Neural cell (in vitro differentiated cells): Measurements from ENCODE around the gene KCNK6.

Source experiments
- CTCF ChIP-seq: fragments of 450-650 bp; IDR thresholded peaks from 2 replicates; pipeline ENCODE4 v1.5.1; 2014; ENCODE audit warnings: antibody characterized with exemption, mild to moderate bottlenecking, moderate library complexity; ENCODE audit not compliant: poor library complexity, severe bottlenecking
- EP300 ChIP-seq: fragments of 450-650 bp; conservative IDR thresholded peaks from 2 replicates; pipeline ENCODE4 v1.6.1; 2014; ENCODE audit warnings: antibody characterized with exemption, mild to moderate bottlenecking, moderate library complexity; ENCODE audit not compliant: poor library complexity, severe bottlenecking
- EZH2 ChIP-seq: fragments of 200-600, 300-800 bp; shearing (Covaris generic), sonication (generic); IDR thresholded peaks from 2 replicates; pipeline ENCODE4 v1.6.1; 2014; ENCODE audit warnings: antibody characterized with exemption, low read length, borderline replicate concordance, mild to moderate bottlenecking; ENCODE audit not compliant: insufficient read depth, poor library complexity, severe bottlenecking
- MXI1 ChIP-seq: fragments of 450-650 bp; conservative IDR thresholded peaks from 2 replicates; pipeline ENCODE4 v1.6.1; 2014; ENCODE audit warnings: antibody characterized with exemption, mild to moderate bottlenecking; ENCODE audit not compliant: poor library complexity, severe bottlenecking
- POLR2AphosphoS5 ChIP-seq: IDR thresholded peaks from 2 replicates; pipeline ENCODE4 v1.6.1; 2012
- RAD21 ChIP-seq: fragments of 450-650 bp; conservative IDR thresholded peaks from 2 replicates; pipeline ENCODE4 v1.6.1; 2014; ENCODE audit warnings: antibody characterized with exemption, mild to moderate bottlenecking, moderate library complexity
- TAF1 ChIP-seq: IDR thresholded peaks from 2 replicates; pipeline ENCODE4 v1.6.1; 2012; ENCODE audit warnings: low read depth
- TF ChIP-seq, protein P1 (sequence below): IDR thresholded peaks from 2 replicates; pipeline ENCODE4 v1.6.1; 2012; ENCODE audit warnings: borderline replicate concordance

GRCh38 chr19:38289955-38290354 lies 29.7 kb upstream of the KCNK6 start:
- TF ChIP-seq EZH2 (no peak), CTCF (no peak), RAD21 (no peak), EP300 (no peak), TAF1 (no peak), POLR2AphosphoS5 (no peak), MXI1 (no peak)
- TF ChIP-seq, protein P1, sequence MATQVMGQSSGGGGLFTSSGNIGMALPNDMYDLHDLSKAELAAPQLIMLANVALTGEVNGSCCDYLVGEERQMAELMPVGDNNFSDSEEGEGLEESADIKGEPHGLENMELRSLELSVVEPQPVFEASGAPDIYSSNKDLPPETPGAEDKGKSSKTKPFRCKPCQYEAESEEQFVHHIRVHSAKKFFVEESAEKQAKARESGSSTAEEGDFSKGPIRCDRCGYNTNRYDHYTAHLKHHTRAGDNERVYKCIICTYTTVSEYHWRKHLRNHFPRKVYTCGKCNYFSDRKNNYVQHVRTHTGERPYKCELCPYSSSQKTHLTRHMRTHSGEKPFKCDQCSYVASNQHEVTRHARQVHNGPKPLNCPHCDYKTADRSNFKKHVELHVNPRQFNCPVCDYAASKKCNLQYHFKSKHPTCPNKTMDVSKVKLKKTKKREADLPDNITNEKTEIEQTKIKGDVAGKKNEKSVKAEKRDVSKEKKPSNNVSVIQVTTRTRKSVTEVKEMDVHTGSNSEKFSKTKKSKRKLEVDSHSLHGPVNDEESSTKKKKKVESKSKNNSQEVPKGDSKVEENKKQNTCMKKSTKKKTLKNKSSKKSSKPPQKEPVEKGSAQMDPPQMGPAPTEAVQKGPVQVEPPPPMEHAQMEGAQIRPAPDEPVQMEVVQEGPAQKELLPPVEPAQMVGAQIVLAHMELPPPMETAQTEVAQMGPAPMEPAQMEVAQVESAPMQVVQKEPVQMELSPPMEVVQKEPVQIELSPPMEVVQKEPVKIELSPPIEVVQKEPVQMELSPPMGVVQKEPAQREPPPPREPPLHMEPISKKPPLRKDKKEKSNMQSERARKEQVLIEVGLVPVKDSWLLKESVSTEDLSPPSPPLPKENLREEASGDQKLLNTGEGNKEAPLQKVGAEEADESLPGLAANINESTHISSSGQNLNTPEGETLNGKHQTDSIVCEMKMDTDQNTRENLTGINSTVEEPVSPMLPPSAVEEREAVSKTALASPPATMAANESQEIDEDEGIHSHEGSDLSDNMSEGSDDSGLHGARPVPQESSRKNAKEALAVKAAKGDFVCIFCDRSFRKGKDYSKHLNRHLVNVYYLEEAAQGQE = no peak
